GM19099 (cell line): Measurements from ENCODE around the gene KRT86.

Source experiments
- POLR2A ChIP-seq: IDR thresholded peaks from 3 replicates; pipeline ENCODE4 v1.6.1; 2011; ENCODE audit warnings: low read depth; ENCODE audit not compliant: insufficient read length; ENCODE audit errors: extremely low read depth

Gene KRT86

DNA sequence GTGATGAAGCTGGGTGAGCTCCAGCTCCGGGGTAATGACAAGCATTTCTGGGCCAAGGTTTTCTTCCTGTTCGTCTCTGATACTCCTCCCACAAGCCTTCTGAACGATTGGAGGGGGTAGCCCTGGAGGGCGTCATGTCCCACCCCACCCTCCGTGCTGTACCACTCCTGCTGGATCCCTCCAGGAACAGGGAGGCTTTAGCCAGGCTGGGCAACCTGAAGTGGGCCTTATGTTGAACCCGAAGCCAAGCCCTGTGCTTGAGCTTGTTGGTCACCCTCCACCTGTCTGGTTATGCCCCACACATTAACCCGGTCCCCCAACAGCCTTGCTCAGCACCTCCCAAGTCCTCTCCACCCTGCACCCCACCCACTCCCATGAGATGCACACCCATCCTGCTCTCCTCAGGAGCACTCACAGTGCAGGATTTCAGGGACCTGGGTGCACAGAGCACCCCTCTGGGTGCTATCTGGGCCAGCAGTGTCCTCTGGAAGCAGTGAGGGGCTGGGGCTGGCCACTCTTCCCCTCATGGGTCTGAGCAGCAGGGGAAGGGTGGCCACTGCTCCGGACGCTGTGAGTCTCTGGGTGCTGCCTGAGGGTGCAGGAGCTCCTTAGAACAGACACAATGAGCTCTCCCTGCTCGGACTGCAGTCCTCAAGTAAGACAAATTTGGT lies 53.5 kb downstream of the KRT86 start:
- TF ChIP-seq POLR2A, result no peak

GRCh38 chr12:52331039-52331438 lies 56.6 kb downstream of the KRT86 start:
- TF ChIP-seq POLR2A, result no peak

- no peak for TF ChIP-seq POLR2A
These were observed 57.4 kb downstream of the KRT86 start for GRCh38 chr12:52331833-52332232.

DNA sequence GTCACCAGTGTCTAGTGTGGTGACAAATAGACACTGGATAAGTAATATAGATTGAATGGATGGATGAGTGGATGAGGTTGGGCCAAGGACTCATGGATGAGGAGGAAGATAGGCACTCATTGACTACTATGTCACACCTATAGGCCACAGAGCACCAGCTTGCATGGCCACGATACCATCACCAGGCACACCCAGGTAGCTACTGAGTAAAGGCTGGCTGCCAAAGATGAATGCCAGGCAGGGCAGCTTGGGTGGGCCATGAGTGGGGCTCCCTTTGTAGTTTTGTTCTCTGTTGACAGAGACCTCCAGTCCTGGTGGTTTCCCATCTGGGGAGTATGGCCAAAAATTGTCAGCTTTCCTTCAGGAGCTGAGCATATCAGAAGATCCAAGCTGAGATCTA lies 57.9 kb downstream of the KRT86 start:
- TF ChIP-seq POLR2A, result no peak

DNA sequence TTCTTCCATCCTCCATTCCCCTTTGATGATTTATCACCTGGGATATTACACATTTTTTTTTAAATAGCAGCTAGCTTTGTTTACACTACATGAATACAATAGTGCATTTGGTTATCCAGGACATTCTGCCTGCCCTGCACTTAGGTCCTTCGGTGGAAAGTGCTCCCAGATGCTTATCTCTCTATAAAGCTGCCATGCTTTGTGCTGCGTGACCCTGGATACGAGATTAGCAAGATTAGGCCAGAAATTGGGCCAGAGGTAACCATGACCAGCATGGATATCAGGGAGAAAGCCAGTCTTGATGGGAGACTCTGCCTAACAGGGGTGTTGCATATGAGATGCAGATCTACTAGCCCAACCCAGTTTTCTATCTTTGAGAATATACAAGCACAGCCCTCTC lies 58.9 kb downstream of the KRT86 start:
- no peak for TF ChIP-seq POLR2A

DNA sequence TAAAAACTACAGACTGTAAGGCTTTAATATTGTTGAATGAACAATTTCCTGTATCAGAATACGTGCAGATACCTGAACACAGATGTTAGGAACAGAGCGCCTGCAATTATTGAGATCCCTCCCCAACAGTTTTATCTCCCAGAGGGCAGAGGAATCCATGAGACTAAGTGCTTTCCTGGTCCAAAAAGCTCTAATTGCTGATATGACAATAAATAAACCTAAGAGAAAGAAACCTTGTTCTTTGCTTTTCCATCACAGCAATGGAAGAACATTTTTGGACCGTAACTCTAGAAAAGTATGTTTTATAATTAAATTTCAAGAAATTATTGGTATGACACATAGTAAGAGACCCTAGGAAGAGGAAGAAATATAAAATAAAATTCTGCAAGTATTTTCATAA lies 59.7 kb downstream of the KRT86 start:
- no peak for TF ChIP-seq POLR2A

- no peak for TF ChIP-seq POLR2A
These were observed 61.3 kb downstream of the KRT86 start for GRCh38 chr12:52335598-52336262.

DNA sequence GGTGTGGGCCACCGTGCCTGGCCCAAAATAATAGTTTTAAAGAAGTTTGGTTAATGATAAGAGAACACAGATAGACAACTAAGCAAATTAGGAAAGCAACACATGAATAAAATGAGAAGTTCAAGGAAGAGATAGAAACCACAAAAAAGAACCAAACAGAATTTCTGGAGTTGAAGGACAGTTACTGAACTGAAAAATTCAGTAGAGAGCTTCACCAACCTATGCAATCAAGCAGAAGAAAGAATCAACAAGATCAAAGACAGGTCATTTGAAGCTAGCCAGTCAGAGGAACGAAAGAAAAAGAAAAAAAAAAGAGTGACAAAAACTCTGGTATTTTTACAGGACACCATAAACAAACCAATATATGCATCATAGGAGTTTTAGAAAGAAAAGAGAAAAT lies 62.2 kb downstream of the KRT86 start:
- no peak for TF ChIP-seq POLR2A

DNA sequence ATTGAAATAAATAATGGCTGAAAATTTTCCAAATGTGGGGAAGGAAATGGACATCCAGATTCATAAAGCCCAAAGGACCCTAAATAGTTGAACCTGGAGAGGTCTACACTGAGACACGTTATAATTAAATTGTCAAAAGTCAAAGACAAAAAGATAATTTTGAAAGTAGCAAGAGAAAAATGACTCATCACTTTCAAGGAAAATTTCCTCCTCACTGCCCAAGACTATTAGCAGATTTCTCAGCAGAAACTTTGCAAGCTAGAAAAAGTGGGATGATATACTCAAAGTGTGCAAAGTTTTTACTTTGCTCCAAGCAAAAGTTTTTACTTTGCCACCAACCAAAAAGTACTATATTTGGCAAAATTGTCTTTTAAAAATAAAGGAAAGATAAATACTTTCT lies 62.6 kb downstream of the KRT86 start:
- TF ChIP-seq POLR2A, result no peak

- no peak for TF ChIP-seq POLR2A
These were observed 64.0 kb downstream of the KRT86 start for GRCh38 chr12:52338241-52338960.

DNA sequence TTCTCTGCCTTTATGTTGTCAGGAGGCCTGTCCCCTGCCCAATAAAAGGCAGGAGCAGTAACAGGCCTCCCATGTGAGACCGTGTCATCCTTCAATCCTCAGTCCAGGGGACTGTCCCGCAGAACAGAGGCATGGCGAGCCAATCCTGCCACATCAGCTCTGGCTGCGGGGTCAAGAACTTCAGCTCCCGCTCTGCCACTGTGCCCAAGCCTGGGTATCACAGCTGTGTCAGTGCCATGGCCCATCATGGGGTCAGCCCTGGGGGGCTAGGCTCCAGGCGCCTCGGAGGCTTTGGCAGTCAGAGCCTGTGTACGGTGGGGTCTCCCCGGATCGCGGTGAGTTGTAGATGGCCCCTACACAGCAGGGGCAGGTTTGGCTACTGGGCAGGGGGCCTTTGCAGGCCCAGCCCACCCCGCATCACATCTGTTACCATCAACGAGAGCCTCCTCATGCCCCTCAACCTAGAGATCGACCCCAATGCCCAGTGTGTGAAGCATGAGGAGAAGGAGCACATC lies 66.7 kb downstream of the KRT86 start:
- TF ChIP-seq POLR2A, result no peak

GRCh38 chr12:52342781-52343490 lies 68.5 kb downstream of the KRT86 start:
- TF ChIP-seq POLR2A, result no peak

GRCh38 chr12:52343550-52343949 lies 69.1 kb downstream of the KRT86 start:
- TF ChIP-seq POLR2A, result no peak

DNA sequence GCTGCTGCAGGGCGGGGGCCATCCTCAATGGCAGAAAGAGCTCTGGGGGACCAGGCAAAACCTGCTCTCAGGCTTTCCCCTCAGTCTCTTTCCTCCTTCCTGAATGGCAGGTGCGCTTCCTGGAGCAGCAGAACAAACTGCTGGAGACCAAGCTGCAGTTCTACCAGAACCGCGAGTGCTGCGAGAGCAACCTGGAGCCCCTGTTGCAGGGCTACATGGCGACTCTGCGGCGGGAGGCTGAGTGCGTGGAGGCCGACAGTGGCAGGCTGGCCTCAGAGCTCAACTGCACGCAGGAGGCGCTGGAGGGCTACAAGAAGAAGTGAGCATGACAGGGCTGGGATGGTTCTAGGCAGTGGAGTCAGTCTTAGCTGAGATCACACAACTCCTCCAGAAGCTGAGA lies 69.7 kb downstream of the KRT86 start:
- no peak for TF ChIP-seq POLR2A

GRCh38 chr12:52346593-52346992 lies 72.1 kb downstream of the KRT86 start:
- TF ChIP-seq POLR2A, result no peak
